Prostate gland (tissue), 2 donors: ENCODE data around the gene ZNF599.

ENCODE experiments used
- POLR2AphosphoS5 ChIP-seq: sonication (generic); formaldehyde crosslinking; IDR thresholded peaks from one replicate; pipeline ENCODE4 v1.6.1; 2017; ENCODE audit warnings: antibody characterized with exemption
- TF ChIP-seq, protein P1 (sequence below), 4 experiments: fragments of 200-600 bp in 2 of 4; fragments of 450-650 bp in 2 of 4; sonication (generic) in 2 of 4; IDR thresholded peaks; 1 replicate in 3 of 4; 2 replicates in 1 of 4; pipeline ENCODE4 v1.5.1; 2016 to 2019; ENCODE audit warnings: antibody characterized with exemption in 4 of 4, mild to moderate bottlenecking in 2 of 4, moderate library complexity in 2 of 4

DNA sequence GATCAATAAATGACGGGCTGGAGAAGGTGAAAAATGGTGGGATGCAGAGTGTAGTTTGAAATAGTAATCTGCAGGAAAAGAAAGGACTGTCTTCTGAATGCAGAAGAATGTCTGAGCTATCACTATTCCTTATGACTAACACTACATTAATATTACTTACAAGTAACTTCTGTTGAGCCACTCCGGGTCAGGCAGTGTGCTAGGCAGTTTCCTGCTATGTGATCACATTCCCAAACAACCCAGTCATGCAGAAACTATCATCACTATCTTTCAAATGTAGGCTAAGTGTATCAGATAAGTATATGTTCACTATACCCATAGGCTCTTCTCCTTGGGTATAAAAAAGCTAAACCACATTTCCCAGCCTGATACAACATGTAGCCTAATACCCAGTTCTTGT, 6.6 kb downstream of the ZNF599 start:
- TF ChIP-seq, protein P1, sequence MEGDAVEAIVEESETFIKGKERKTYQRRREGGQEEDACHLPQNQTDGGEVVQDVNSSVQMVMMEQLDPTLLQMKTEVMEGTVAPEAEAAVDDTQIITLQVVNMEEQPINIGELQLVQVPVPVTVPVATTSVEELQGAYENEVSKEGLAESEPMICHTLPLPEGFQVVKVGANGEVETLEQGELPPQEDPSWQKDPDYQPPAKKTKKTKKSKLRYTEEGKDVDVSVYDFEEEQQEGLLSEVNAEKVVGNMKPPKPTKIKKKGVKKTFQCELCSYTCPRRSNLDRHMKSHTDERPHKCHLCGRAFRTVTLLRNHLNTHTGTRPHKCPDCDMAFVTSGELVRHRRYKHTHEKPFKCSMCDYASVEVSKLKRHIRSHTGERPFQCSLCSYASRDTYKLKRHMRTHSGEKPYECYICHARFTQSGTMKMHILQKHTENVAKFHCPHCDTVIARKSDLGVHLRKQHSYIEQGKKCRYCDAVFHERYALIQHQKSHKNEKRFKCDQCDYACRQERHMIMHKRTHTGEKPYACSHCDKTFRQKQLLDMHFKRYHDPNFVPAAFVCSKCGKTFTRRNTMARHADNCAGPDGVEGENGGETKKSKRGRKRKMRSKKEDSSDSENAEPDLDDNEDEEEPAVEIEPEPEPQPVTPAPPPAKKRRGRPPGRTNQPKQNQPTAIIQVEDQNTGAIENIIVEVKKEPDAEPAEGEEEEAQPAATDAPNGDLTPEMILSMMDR (IDR thresholded peaks at IDR 0.05) = no peak
- no peak for TF ChIP-seq POLR2AphosphoS5
